Natural killer cell treated with Interleukin-12 subunit alpha and Interleukin-12 subunit beta and Interleukin-15 and Interleukin-18, amount 100 ng/mL, for 72 hours (primary cell): Measurements from ENCODE around the gene DIPK1B. TPM values are rescaled to one million over a fixed set of nuclear protein-coding genes. Genes with fewer than 3 reads are reported as not detected.
A peak's percentile ranks its signal among the peaks of the same experiment; 100 is the strongest.
"Not testable (repeated sequence)": the region's sequence is repeated elsewhere in the genome, so short reads cannot be mapped to it uniquely, and the experiment has no call there.

Experiments used
- ATAC-seq, 2 donors: fragments of 150-1000 bp; cut with Tn5 transposase in 1 of 2; sonication (Bioruptor Pico), chemical (Tn5 transposase) in 1 of 2; 2 replicates each; pipeline ENCODE4 v1.10.0; 2021
- DNase-seq: peaks from one replicate; pipeline ENCODE4 v3.0.0; 2022; ENCODE audit warnings: low spot score
- H3K27ac Mint-ChIP-seq, 2 donors: 1 replicate in 1 of 2; 2 replicates in 1 of 2; pipeline ENCODE4 v1.8.0; 2022; ENCODE audit warnings: mixed read lengths in 2 of 2, mild to moderate bottlenecking in 1 of 2, moderate library complexity in 1 of 2
- H3K27me3 Mint-ChIP-seq, 2 donors: 1 replicate in 1 of 2; 2 replicates in 1 of 2; pipeline ENCODE4 v1.8.0; 2022; ENCODE audit warnings: mixed read lengths in 2 of 2
- H3K36me3 Mint-ChIP-seq: one replicate; pipeline ENCODE4 v1.8.0; 2022; ENCODE audit warnings: mixed read lengths
- H3K4me1 Mint-ChIP-seq, 2 donors: 1 replicate in 1 of 2; 2 replicates in 1 of 2; pipeline ENCODE4 v1.8.0; 2022; ENCODE audit warnings: low read depth in 2 of 2, mixed read lengths in 2 of 2, mild to moderate bottlenecking in 1 of 2
- H3K4me3 Mint-ChIP-seq: one replicate; pipeline ENCODE4 v1.8.0; 2022; ENCODE audit warnings: mixed read lengths
- H3K9me3 Mint-ChIP-seq: 2 replicates; pipeline ENCODE4 v1.8.0; 2022; ENCODE audit warnings: mixed read lengths
- total RNA-seq, 2 donors: library from RNA; stranded (reverse); gene quantifications; one replicate each; pipeline ENCODE4 v1.2.3, GENCODE V29; 2022

DIPK1B gene
- total RNA-seq, 2 donors from 2014 or later = not detected

DNA sequence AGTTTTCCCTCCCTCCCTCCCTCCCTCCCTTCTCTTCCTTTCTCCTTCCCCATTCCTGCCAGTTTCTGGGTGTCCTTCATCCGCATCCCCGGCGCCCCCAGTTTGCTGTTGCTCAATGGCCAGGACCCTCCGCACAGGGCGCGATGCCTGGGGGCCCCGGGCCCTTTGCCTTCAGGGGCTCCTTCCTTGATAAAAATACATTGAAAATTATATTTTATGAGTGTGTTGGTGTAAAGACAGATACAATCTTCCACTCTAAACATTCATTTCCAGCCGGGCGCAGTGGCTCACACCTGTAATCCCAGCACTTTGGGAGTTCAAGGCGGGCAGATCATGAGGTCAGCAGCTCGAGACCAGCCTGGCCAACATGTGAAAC, 17.5 kb upstream of the DIPK1B start:
- Mint-ChIP-seq H3K36me3 (no peaks in the 10 kb centered on the region), H3K9me3 (no peaks in the 10 kb centered on the region), H3K4me3 (no peak overlapping the region), H3K27ac (no peak overlapping the region), H3K27me3 (peaks cover 7 to 11% of the 10 kb centered on the region in 2 donors), H3K4me1 (peaks cover 2 to 6% of the 10 kb centered on the region in 2 donors)
- no peak for DNase-seq
- ATAC-seq = no peak

DNA sequence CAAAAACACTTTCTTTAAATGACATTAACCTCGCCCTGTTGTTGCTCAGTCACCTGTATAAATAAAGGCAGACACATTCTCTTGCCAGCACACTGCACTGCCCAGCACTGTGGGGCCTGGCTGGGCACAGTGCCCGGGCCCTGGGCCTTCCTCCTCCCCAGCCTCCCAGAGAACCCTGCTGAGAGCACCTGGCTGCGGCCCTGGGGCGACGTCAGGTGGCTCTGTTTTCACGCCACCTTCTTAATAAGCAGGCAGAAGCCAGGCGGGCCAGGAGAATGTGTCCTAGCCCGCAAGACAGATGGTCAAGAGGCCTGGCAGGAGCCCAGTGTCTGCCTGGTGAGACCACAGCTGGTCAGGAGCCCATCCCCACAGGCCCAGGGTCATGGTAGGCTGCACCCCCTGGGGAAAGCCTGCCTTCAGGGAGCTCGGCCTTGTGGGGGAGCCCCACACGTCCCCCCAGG, 16.9 kb upstream of the DIPK1B start:
- Mint-ChIP-seq H3K4me1 (peaks cover 6 to 10% of the 10 kb centered on the region in 2 donors), H3K27me3 (peaks cover 7 to 11% of the 10 kb centered on the region in 2 donors), H3K36me3 (no peaks in the 10 kb centered on the region), H3K27ac (no peak overlapping the region), H3K9me3 (no peaks in the 10 kb centered on the region), H3K4me3 (no peak overlapping the region)
- DNase-seq = no peak
- ATAC-seq = no peak

DNA sequence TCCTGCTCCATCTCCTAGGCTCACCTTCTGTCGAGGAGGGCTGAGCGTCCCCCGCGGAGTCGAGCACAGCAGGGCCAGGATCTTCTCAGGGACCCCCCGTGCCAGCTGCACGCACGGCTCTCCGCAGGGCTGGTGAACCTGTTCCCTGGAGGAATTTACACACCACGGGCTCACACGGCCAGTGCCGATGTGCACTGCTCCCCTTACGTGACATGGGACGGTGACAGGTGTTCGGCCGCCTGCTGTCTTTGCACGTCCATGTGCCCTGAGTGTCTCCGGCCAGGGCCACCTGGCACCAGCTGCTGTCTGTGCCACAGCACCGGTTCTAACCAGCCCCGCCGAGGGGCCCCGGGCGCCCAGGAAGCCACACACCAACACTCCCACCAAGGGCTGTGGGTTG, 16.4 kb upstream of the DIPK1B start:
- H3K4me3 Mint-ChIP-seq = no peak overlapping the region
- no peak overlapping the region for H3K27ac Mint-ChIP-seq
- no peaks in the 10 kb centered on the region for H3K36me3 Mint-ChIP-seq
- H3K4me1 Mint-ChIP-seq = peaks cover 8 to 13% of the 10 kb centered on the region in 2 donors
- H3K27me3 Mint-ChIP-seq = peaks cover 7 to 11% of the 10 kb centered on the region in 2 donors
- H3K9me3 Mint-ChIP-seq = no peaks in the 10 kb centered on the region
- ATAC-seq (no peak), DNase-seq (no peak)

DNA sequence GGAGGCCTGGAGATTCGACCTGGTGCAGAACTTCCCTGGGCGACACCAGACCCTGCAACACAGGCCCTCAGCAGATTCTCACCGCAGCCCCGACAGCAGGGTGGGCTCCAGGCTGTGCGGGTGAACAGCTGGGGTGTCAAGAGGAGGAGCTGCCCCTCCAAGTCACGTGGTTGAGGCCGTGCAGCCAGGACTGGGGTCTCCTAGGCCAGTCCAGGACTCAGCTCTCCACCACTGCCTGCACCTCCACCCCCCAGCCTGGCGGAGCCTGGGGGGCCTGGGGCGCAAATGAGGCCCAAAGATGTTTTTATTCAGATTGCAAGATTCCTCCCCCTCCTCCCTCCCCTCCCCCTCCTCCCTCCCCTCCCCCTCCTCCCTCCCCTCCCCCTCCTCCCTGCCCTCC, 15.9 kb upstream of the DIPK1B start:
- Mint-ChIP-seq H3K4me3 (no peak overlapping the region), H3K9me3 (no peaks in the 10 kb centered on the region), H3K36me3 (no peaks in the 10 kb centered on the region), H3K27ac (no peak overlapping the region), H3K27me3 (peaks cover 7 to 12% of the 10 kb centered on the region in 2 donors), H3K4me1 (peaks cover 14 to 19% of the 10 kb centered on the region in 2 donors)
- DNase-seq = no peak
- no peak for ATAC-seq

DNA sequence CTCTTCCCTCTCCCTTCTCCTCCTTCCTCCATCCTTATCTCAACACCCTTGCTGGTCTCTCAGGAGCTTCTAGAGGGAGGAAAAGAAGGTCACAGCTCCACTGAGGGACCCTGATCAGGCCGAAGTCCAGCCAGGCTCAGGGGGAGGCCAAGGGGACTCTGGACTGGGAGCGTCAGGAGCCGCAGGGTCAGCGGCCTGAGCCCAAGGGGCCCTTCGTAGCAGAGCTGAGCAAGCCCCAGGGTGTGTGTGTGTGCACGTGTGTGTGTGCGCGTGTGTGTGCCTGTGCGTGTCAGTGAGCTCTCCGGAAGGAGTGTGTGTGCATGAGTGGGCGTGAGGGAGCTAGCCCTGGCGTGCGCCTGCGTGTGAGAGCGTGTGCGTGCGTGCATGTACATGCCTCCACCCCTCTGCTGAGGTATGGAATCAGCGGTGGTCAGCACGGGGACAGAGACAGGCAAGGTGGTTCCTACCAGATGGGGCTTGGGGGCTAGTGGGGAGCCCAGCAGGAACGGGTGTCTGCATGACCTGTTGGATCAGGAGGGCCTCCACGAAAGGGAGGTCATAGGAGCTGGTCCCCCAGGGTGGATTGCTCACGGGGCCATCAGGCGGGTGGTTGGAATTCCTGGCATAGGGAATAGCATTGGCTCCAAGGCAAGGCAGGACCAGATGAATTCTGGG, 15.1 kb upstream of the DIPK1B start:
- Mint-ChIP-seq H3K4me3 (no peak overlapping the region), H3K9me3 (no peaks in the 10 kb centered on the region), H3K4me1 (peaks cover 17 to 25% of the 10 kb centered on the region in 2 donors), H3K36me3 (no peaks in the 10 kb centered on the region), H3K27me3 (peaks cover 7 to 17% of the 10 kb centered on the region in 2 donors), H3K27ac (peak overlapping the region in 1 of 2 donors; percentile 28)
- ATAC-seq (no peak), DNase-seq (no peak)

DNA sequence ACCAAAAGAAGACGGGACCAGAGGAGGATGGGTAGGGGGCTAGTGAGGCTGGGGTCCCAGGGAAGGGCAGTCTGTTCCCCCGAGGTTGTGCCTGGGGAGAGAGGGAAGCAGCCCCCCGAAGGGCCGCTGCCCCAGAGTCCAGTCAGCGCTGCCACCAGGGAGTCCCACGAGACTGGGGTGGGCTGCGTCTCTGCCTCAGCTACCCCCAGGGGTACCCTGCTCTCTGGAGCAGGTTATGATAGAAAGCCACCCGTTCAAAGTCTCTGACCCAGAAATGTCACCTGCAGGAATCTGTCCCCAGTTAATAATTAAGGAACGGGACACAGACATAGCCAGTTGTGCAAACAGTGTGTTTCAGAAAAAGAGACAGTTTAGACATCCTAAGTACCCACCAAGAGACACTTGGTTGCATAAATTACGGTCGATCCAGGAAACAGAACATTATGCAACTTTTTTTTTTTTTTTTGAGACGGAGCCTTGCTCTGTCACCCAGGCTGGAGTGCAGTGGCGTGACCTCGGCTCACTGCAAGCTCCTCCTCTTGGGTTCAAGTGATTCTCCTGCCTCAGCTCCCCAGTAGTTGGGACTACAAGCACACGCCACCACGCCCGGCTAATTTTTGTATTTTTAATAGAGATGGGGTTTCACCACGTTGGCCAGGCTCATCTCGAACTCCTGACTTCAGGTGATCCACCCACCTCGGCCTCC, 14.4 kb upstream of the DIPK1B start:
- no peak for DNase-seq
- no peaks in the 10 kb centered on the region for H3K36me3 Mint-ChIP-seq
- peaks cover 17 to 25% of the 10 kb centered on the region in 2 donors for H3K4me1 Mint-ChIP-seq
- H3K9me3 Mint-ChIP-seq = no peaks in the 10 kb centered on the region
- no peak overlapping the region for H3K4me3 Mint-ChIP-seq
- peak overlapping the region in 1 of 2 donors; percentile 28 for H3K27ac Mint-ChIP-seq
- H3K27me3 Mint-ChIP-seq = peaks cover 7 to 18% of the 10 kb centered on the region in 2 donors
- ATAC-seq = no peak

DNA sequence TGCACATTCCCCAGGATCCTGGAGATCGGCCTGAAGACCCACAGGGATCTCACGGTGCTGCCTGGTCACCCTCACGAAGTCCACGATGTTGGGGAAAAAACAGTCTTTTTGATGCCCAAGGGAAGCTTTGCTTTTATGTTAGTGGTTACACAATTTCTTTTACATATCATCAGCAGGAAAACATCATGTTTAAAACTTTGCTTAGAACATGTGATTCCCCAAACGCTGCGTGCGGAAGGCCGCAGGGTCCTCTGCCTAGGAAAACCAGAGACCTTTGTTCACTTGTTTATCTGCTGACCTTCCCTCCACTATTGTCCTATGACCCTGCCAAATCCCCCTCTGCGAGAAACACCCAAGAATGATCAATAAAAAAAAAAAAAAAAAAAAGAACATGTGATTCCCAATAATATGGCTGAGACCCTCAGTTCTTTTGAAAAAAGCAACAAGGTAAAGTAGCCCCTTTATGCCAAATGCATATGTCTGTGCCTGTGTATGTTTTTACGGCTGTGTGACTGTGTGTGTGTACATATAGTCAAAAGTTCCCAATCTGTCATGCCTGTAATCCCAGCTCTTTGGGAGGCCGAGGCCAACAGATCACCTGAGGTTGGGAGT, 13.6 kb upstream of the DIPK1B start:
- H3K27me3 Mint-ChIP-seq = peaks cover 7 to 18% of the 10 kb centered on the region in 2 donors
- ATAC-seq (no peak), DNase-seq (no peak)
- peaks cover 23 to 25% of the 10 kb centered on the region in 2 donors for H3K4me1 Mint-ChIP-seq
- H3K9me3 Mint-ChIP-seq = no peaks in the 10 kb centered on the region
- H3K4me3 Mint-ChIP-seq = no peak overlapping the region
- no peak overlapping the region for H3K27ac Mint-ChIP-seq
- no peaks in the 10 kb centered on the region for H3K36me3 Mint-ChIP-seq

DNA sequence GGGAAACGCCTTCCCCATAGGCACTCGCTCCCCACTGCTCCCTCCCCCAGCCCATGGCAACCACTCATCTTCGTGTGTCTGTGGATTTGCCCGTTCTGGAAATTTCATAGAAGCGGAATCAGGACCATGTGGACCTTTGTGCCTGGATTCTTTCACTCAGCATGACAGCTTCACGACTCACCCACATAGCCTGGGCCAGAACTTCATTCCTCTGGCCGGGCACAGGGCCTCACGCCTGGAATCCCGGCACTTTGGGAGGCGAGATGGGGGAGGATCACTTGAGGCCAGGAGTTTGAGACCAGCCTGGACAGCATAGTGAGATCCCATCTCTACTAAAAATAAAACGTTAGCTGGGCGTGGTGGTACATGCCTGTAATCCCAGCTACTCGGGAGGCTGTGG, 12.1 kb upstream of the DIPK1B start:
- H3K27me3 Mint-ChIP-seq = peaks cover 7 to 22% of the 10 kb centered on the region in 2 donors
- H3K36me3 Mint-ChIP-seq = no peaks in the 10 kb centered on the region
- ATAC-seq = no peak
- H3K27ac Mint-ChIP-seq = peak overlapping the region in 1 of 2 donors; percentile 73
- no peak for DNase-seq
- peak overlapping the region; percentile 41 for H3K4me3 Mint-ChIP-seq
- no peaks in the 10 kb centered on the region for H3K9me3 Mint-ChIP-seq
- H3K4me1 Mint-ChIP-seq = peaks cover 23 to 25% of the 10 kb centered on the region in 2 donors

DNA sequence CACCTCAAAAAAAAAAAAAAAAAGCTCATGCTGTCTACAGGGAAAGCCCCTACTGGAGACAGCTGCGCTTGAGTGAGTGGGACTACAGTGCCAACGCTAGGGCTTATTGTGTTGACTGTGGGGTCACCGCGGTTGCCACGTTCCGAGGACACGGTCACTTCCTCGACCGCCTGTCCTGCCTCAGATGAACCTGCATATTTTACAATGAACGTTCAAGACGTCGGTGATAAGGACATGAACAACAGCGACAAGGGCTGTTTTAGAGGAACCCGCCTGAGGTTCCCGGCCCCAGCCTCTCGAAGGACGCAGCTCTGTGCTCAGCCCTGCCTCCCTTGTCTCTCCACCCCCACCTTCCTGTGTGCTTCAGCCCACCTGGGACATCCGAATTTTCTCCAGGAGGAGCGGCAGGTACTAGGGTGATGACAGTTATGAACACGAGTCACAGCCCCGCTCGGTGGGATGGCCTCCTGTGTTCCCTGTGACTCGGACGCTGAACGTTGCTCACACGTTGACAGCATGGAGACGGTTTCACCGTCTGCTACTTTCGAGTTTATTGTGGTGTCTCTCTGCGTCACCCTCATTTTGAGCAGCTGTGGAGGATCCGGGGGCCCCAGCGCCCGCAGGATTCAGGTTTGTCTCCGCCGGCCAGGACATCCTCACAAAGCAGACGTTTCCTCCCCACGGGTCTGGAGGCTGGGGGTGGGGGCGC, 11.3 kb upstream of the DIPK1B start:
- DNase-seq = no peak
- H3K9me3 Mint-ChIP-seq = no peaks in the 10 kb centered on the region

DNA sequence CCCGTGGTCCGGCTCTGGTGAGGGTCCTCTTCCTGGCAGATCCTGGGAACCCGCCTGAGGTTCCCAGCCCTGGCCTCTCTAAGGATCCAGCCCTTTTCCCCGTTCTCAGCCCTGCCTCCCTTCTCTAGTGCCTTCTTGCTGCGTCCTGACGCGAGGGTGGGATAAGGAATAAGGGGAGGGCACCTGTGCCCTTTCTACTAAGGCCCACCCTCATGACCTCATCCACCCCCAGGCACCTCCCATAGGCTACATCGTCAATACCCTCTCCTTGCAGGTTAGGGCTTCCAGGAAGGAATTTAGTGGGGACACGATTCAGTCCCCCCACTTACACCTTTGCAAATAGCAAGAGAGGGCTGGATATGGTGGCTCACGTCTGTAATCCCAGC, 10.7 kb upstream of the DIPK1B start:
- H3K27ac Mint-ChIP-seq = peak overlapping the region in 1 of 2 donors; percentile 73
- H3K27me3 Mint-ChIP-seq = peaks cover 7 to 27% of the 10 kb centered on the region in 2 donors
- ATAC-seq = no peak
- DNase-seq = no peak
- peak overlapping the region; percentile 85 for H3K4me3 Mint-ChIP-seq
- H3K9me3 Mint-ChIP-seq = no peaks in the 10 kb centered on the region
- H3K4me1 Mint-ChIP-seq = peaks cover 23 to 25% of the 10 kb centered on the region in 2 donors
- H3K36me3 Mint-ChIP-seq = no peaks in the 10 kb centered on the region

More for the DNA sequence above, 11.3 kb upstream of the DIPK1B start:
- H3K4me1 Mint-ChIP-seq = peaks cover 23 to 25% of the 10 kb centered on the region in 2 donors
- ATAC-seq = peak; percentile 91 to 95
- peak overlapping the region; percentile 85 for H3K4me3 Mint-ChIP-seq
- peak overlapping the region in 1 of 2 donors; percentile 73 for H3K27ac Mint-ChIP-seq
- H3K27me3 Mint-ChIP-seq = peaks cover 7 to 27% of the 10 kb centered on the region in 2 donors
- H3K36me3 Mint-ChIP-seq = no peaks in the 10 kb centered on the region

DNA sequence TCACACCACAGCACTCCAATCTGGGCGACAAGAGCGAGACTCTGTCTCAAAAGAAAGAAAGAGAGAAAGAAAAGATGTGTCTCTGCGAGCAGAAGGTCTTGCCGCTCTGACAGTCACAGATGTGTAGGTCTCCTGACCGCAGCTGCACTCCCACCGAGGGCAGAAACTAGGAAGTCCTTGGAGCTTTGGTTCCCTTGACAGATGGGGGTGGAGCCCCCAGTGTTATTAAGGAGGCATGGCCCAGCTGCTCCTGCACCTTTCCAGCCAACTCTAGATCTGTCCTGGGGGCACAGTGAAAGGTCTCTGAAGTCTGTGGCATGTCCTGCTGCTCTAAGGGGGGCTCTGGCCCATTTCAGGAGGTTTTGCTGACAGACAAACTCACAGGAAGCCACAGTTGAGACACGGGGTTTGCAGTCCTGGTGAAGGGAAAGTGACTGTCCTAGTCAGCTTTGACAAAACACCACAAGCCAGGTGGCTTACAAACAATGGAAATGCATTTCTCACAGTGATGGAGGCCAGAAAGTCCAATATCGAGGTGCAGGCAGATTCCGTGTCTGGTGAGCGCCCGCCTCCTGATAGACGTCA, 9.0 kb upstream of the DIPK1B start:
- H3K27ac Mint-ChIP-seq = no peak overlapping the region

DNA sequence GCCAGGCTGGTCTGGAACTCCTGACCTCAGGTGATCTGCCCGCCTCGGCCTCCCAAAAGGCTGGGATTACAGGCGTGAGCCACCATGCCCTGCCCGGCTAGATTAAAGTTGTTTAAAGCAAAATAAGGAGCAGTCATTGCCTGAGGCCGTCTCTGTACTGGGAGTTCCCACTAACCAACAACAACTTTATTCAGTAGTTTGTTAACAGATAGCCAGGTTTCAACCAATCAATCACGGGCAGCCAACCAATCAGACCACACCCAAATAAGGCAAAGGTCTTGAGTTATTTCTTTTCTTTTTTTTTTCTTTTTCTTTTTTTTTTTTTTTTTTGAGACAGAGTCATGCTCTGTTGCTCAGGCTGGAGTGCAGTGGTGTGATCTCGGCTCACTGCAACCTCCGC, 7.6 kb upstream of the DIPK1B start:
- not testable (repeated sequence) for H3K9me3 Mint-ChIP-seq, H3K36me3 Mint-ChIP-seq, H3K27ac Mint-ChIP-seq, H3K4me3 Mint-ChIP-seq, DNase-seq, ATAC-seq
- H3K27me3 Mint-ChIP-seq = peaks cover 0 to 18% of the 10 kb centered on the region in 2 donors
- H3K4me1 Mint-ChIP-seq = peaks cover 20 to 21% of the 10 kb centered on the region in 2 donors

More for the DNA sequence above, 9.0 kb upstream of the DIPK1B start:
- Mint-ChIP-seq H3K36me3 (no peaks in the 10 kb centered on the region), H3K4me3 (no peak overlapping the region), H3K27me3 (peaks cover 0 to 20% of the 10 kb centered on the region in 2 donors), H3K9me3 (no peaks in the 10 kb centered on the region), H3K4me1 (peaks cover 20 to 21% of the 10 kb centered on the region in 2 donors)
- DNase-seq (no peak), ATAC-seq (no peak)

DNA sequence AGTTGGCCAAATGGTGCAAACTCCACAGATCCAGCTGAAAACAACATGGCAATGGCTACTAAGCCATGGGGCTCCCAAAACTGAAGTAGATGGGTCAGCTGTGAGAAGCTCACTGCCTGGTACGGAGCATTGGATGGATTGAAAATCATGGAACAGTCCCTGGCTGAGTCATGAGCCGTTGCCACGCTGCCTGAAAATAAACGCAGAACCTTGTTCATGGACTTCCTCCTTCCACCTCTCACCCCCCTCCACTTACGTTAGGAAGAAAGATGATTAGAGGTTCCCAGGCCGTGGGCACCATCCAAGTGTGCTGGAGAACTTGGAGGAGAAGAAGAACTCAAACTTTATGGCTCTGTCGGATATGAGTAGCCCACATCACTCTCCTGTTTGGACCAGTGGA, 6.8 kb upstream of the DIPK1B start:
- Mint-ChIP-seq H3K9me3 (no peaks in the 10 kb centered on the region), H3K4me3 (no peak overlapping the region), H3K36me3 (no peaks in the 10 kb centered on the region), H3K4me1 (peaks cover 15 to 17% of the 10 kb centered on the region in 2 donors), H3K27ac (no peak overlapping the region), H3K27me3 (peaks cover 6 to 22% of the 10 kb centered on the region in 2 donors)
- no peak for DNase-seq
- no peak for ATAC-seq
